ENCODE results near the gene NUDT1.

NUDT1 gene

GRCh38 chr7:2272031-2272430 is 30.0 kb downstream of the NUDT1 start:
- Histone ChIP-seq H3K27me3 (ENCODE audit: insufficient read depth, poor library complexity, severe bottlenecking) (no peaks in the 10 kb centered on the region), H3K27ac (replicated peaks) (no peak overlapping the region), H3K4me3 (replicated peaks; ENCODE audit: insufficient read depth, low read length) (no peak overlapping the region)
- TF ChIP-seq SPI1 (IDR thresholded peaks at IDR 0.05; ENCODE audit: borderline replicate concordance, low read depth) (no peak), REST (IDR thresholded peaks at IDR 0.05; ENCODE audit: insufficient replicate concordance, low read depth) (no peak), GABPA (IDR thresholded peaks at IDR 0.05; ENCODE audit: low read depth) (no peak), POLR2AphosphoS5 (IDR thresholded peaks at IDR 0.05; ENCODE audit: low read depth) (no peak)
- TF ChIP-seq, protein P1, sequence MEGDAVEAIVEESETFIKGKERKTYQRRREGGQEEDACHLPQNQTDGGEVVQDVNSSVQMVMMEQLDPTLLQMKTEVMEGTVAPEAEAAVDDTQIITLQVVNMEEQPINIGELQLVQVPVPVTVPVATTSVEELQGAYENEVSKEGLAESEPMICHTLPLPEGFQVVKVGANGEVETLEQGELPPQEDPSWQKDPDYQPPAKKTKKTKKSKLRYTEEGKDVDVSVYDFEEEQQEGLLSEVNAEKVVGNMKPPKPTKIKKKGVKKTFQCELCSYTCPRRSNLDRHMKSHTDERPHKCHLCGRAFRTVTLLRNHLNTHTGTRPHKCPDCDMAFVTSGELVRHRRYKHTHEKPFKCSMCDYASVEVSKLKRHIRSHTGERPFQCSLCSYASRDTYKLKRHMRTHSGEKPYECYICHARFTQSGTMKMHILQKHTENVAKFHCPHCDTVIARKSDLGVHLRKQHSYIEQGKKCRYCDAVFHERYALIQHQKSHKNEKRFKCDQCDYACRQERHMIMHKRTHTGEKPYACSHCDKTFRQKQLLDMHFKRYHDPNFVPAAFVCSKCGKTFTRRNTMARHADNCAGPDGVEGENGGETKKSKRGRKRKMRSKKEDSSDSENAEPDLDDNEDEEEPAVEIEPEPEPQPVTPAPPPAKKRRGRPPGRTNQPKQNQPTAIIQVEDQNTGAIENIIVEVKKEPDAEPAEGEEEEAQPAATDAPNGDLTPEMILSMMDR (IDR thresholded peaks at IDR 0.05; ENCODE audit: insufficient read depth, low read length) = no peak
- no peak for DNase-seq (ENCODE audit: low read depth in 1 of 2, low spot score in 1 of 2)

DNA sequence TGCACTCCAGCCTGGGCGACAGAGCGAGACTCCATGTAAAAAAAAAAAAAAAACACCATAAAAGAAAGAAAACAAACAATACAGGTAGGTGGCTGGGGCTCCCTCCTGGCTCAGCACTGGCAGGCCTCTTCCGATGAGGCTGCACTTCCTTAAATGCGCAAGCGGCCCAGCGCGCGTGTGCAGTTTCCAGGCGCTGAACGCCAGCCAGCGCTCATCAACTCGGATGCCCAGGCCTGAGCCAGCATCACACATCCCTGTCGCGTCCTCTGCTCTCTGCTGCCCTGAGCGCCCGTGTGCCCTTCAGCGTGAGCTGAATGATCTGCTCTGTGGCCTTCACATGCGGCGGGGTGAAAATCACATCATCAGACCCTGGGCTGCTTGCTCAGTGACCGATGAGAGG is 31.8 kb downstream of the NUDT1 start:
- Histone ChIP-seq H3K27me3 (ENCODE audit: insufficient read depth, poor library complexity, severe bottlenecking) (no peaks in the 10 kb centered on the region), H3K4me3 (replicated peaks; ENCODE audit: insufficient read depth, low read length) (no peak overlapping the region), H3K27ac (replicated peaks) (no peak overlapping the region)
- TF ChIP-seq POLR2AphosphoS5 (IDR thresholded peaks at IDR 0.05; ENCODE audit: low read depth) = no peak
- no peak for TF ChIP-seq REST (IDR thresholded peaks at IDR 0.05; ENCODE audit: insufficient replicate concordance, low read depth)
- no peak for TF ChIP-seq GABPA (IDR thresholded peaks at IDR 0.05; ENCODE audit: low read depth)
- TF ChIP-seq, protein P1 (IDR thresholded peaks at IDR 0.05; ENCODE audit: insufficient read depth, low read length) = no peak
- TF ChIP-seq SPI1 (IDR thresholded peaks at IDR 0.05; ENCODE audit: borderline replicate concordance, low read depth) = no peak
- no peak for DNase-seq (ENCODE audit: low read depth in 1 of 2, low spot score in 1 of 2)

DNA sequence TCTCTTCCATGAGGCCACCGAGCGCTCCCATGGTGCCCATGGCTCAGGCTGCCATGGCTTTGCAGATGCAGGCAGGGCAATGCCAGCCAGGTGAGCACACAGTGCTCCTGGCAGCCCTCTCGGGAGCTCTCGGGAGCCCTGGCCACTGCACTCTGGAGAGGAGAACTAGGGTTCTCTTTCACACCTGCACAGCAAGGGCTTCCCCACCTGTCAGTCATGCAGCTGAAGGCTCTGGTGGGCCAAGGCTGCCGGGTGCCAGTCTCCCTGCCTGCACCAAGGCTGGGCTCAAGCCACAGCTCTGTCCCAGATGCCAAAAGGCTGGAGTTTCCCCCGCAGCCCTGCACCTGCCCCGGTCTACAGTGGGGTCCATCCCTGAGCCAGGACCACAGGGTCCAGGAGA is 32.6 kb downstream of the NUDT1 start:
- DNase-seq (ENCODE audit: low read depth in 1 of 2, low spot score in 1 of 2) = no peak
- no peak overlapping the region for H3K27ac ChIP-seq (replicated peaks)
- no peak for TF ChIP-seq POLR2AphosphoS5 (IDR thresholded peaks at IDR 0.05; ENCODE audit: low read depth)
- no peak for TF ChIP-seq GABPA (IDR thresholded peaks at IDR 0.05; ENCODE audit: low read depth)
- TF ChIP-seq SPI1 (IDR thresholded peaks at IDR 0.05; ENCODE audit: borderline replicate concordance, low read depth) = no peak
- no peak for TF ChIP-seq REST (IDR thresholded peaks at IDR 0.05; ENCODE audit: insufficient replicate concordance, low read depth)
- TF ChIP-seq, protein P1 (IDR thresholded peaks at IDR 0.05; ENCODE audit: insufficient read depth, low read length) = no peak
- no peaks in the 10 kb centered on the region for H3K27me3 ChIP-seq (ENCODE audit: insufficient read depth, poor library complexity, severe bottlenecking)
- no peak overlapping the region for H3K4me3 ChIP-seq (replicated peaks; ENCODE audit: insufficient read depth, low read length)
